SK-N-SH (cell line): ENCODE data around the gene LEPROT. TPM values are rescaled to one million over a fixed set of nuclear protein-coding genes. Genes with fewer than 3 reads are reported as not detected.

Experiments
- CTCF ChIA-PET: fragments of 300-600, 350-600 bp; formaldehyde crosslinking; extraction: SDS; loops from one replicate; lab custom pipeline; 2021; lab: Yijun Ruan, JAX
- POLR2A ChIA-PET: fragments of 350-600 bp; sonication (Branson Sonifier 250); formaldehyde crosslinking; extraction: SDS; loops from one replicate; lab custom pipeline; 2020; ENCODE audit warnings: antibody characterized with exemption, inconsistent platforms; lab: Yijun Ruan, JAX
- DNase-seq: peaks from one replicate; pipeline ENCODE4 v3.0.0; 2012
- H2AFZ ChIP-seq: fragments of 200-600 bp; sonication (generic); 2 replicates; pipeline ENCODE4 v1.8.1; 2016; ENCODE audit warnings: antibody characterized with exemption, mild to moderate bottlenecking, low read depth
- H3F3A ChIP-seq: fragments of 200-600 bp; sonication (generic); replicated peaks from 2 replicates; pipeline ENCODE3; 2016; ENCODE audit warnings: antibody characterized with exemption, mild to moderate bottlenecking; ENCODE audit not compliant: insufficient read depth
- H3K27ac ChIP-seq, 2 experiments: fragments of 200-500 bp in 1 of 2; fragments of 200-600 bp in 1 of 2; sonication (Bioruptor generic) in 1 of 2; sonication (generic), shearing (Covaris generic) in 1 of 2; 2 replicates each; pipeline versions ENCODE4 v1.5.1 to v1.6.1; 2014 to 2016; ENCODE audit warnings: low read depth in 2 of 2, inconsistent platforms in 1 of 2, low read length in 1 of 2, mild to moderate bottlenecking in 1 of 2, mixed read lengths in 1 of 2
- H3K27me3 ChIP-seq: fragments of 200-600 bp; sonication (generic), shearing (Covaris generic); 2 replicates; pipeline ENCODE4 v1.6.1; 2016; ENCODE audit warnings: mixed run types; ENCODE audit not compliant: insufficient read depth
- H3K36me3 ChIP-seq, 2 experiments: fragments of 200-500 bp in 1 of 2; fragments of 200-600 bp in 1 of 2; sonication (Bioruptor generic) in 1 of 2; sonication (generic) in 1 of 2; replicated peaks in 1 of 2; 2 replicates each; pipeline versions ENCODE3 to v1.5.1; 2014 to 2016; ENCODE audit warnings: low read length in 1 of 2, mild to moderate bottlenecking in 1 of 2; ENCODE audit not compliant: insufficient read depth in 2 of 2, control insufficient read depth in 1 of 2
- H3K4me1 ChIP-seq, 2 experiments: fragments of 200-500 bp in 1 of 2; fragments of 200-600 bp in 1 of 2; sonication (Bioruptor generic) in 1 of 2; sonication (generic), shearing (Covaris generic) in 1 of 2; 2 replicates each; pipeline versions ENCODE4 v1.5.1 to v1.6.1; 2014 to 2016; ENCODE audit warnings: low read depth in 1 of 2, low read length in 1 of 2, mixed run types in 1 of 2; ENCODE audit not compliant: insufficient read depth in 2 of 2, control insufficient read depth in 1 of 2
- H3K4me2 ChIP-seq: fragments of 200-600 bp; sonication (generic), shearing (Covaris generic); 2 replicates; pipeline ENCODE4 v1.6.1; 2017; ENCODE audit warnings: mixed run types
- H3K4me3 ChIP-seq, 2 experiments: fragments of 200-500 bp in 1 of 2; fragments of 200-600 bp in 1 of 2; sonication (Bioruptor generic) in 1 of 2; sonication (generic), shearing (Covaris generic) in 1 of 2; 2 replicates each; pipeline versions ENCODE4 v1.5.1 to v1.8.1; 2014 to 2016; ENCODE audit warnings: low read depth in 2 of 2, inconsistent platforms in 1 of 2, low read length in 1 of 2, mild to moderate bottlenecking in 1 of 2, mixed read lengths in 1 of 2, moderate library complexity in 1 of 2
- H3K79me2 ChIP-seq: fragments of 200-600 bp; sonication (generic); 2 replicates; pipeline ENCODE4 v1.8.1; 2017; ENCODE audit warnings: mild to moderate bottlenecking; ENCODE audit not compliant: insufficient read depth
- H3K9ac ChIP-seq: fragments of 200-600 bp; sonication (generic); 2 replicates; pipeline ENCODE4 v1.6.1; 2017; ENCODE audit warnings: mixed run types
- H3K9me2 ChIP-seq: fragments of 200-600 bp; sonication (generic); 2 replicates; pipeline ENCODE4 v1.6.1; 2017; ENCODE audit warnings: mixed run types
- H3K9me3 ChIP-seq: fragments of 200-600 bp; sonication (generic); 2 replicates; pipeline ENCODE4 v1.6.1; 2017; ENCODE audit warnings: mixed run types, mild to moderate bottlenecking, moderate library complexity
- H4K20me1 ChIP-seq: fragments of 200-600 bp; sonication (generic); 2 replicates; pipeline ENCODE4 v1.6.1; 2017; ENCODE audit warnings: mild to moderate bottlenecking, mixed run types; ENCODE audit not compliant: insufficient read depth
- CHD2 ChIP-seq: fragments of 150-350 bp; IDR thresholded peaks from 2 replicates; pipeline ENCODE4 v1.6.1; 2018; ENCODE audit warnings: low read length; ENCODE audit not compliant: partially characterized antibody
- ELF1 ChIP-seq: IDR thresholded peaks from 2 replicates; pipeline ENCODE4 v1.4.0; 2012
- FOXM1 ChIP-seq: IDR thresholded peaks from 2 replicates; pipeline ENCODE4 v1.4.0; 2012; ENCODE audit warnings: low read depth, mild to moderate bottlenecking
- JUND ChIP-seq: IDR thresholded peaks from 2 replicates; pipeline ENCODE4 v1.4.0; 2012
- MEF2A ChIP-seq: IDR thresholded peaks from 2 replicates; pipeline ENCODE4 v1.4.0; 2012; ENCODE audit warnings: low read depth, borderline replicate concordance
- MXI1 ChIP-seq: IDR thresholded peaks from 2 replicates; pipeline ENCODE4 v1.6.1; 2012; ENCODE audit warnings: mild to moderate bottlenecking, low read depth, low read length, improper control_type of control experiment
- NRF1 ChIP-seq: IDR thresholded peaks from 2 replicates; pipeline ENCODE4 v1.6.1; 2012; ENCODE audit warnings: low read depth, mild to moderate bottlenecking, low read length
- POLR2AphosphoS5 ChIP-seq: IDR thresholded peaks from 2 replicates; pipeline ENCODE4 v1.6.1; 2012; ENCODE audit warnings: low read depth, low read length
- RFX5 ChIP-seq: IDR thresholded peaks from 2 replicates; pipeline ENCODE4 v1.6.1; 2012; ENCODE audit warnings: mild to moderate bottlenecking, improper control_type of control experiment, low read length
- SIN3A ChIP-seq: IDR thresholded peaks from 2 replicates; pipeline ENCODE4 v1.6.1; 2012; ENCODE audit warnings: low read depth, mild to moderate bottlenecking, low read length, moderate library complexity, borderline replicate concordance
- SMC3 ChIP-seq: IDR thresholded peaks from 2 replicates; pipeline ENCODE4 v1.6.1; 2012; ENCODE audit warnings: low read depth, low read length, improper control_type of control experiment
- TAF1 ChIP-seq: IDR thresholded peaks from 2 replicates; pipeline ENCODE4 v1.6.1; 2012; ENCODE audit warnings: low read depth, mild to moderate bottlenecking, low read length, moderate library complexity, borderline replicate concordance
- TCF12 ChIP-seq: IDR thresholded peaks from 2 replicates; pipeline ENCODE4 v1.4.0; 2012
- TEAD4 ChIP-seq: IDR thresholded peaks from 2 replicates; pipeline ENCODE4 v1.4.0; 2012; ENCODE audit warnings: mild to moderate bottlenecking, borderline replicate concordance; ENCODE audit not compliant: insufficient read depth
- WGBS: methylation state at CpG from one replicate; pipeline ENCODE4 v1.1.6; 2017; ENCODE audit warnings: low lambda C conversion rate; 5-methylcytosine and 5-hydroxymethylcytosine counted together
- polyA plus RNA-seq, 3 experiments: library from polyadenylated mRNA; depleted of rRNA; stranded (reverse); fragments of >200 nt; gene quantifications; 2 replicates each; pipeline ENCODE4 v1.2.3, GENCODE V29; 2012
- TF ChIP-seq, protein P1 (sequence below): fragments of 150-350 bp; IDR thresholded peaks from 2 replicates; pipeline ENCODE4 v1.6.1; 2016; ENCODE audit warnings: mild to moderate bottlenecking, low read depth, low read length
- TF ChIP-seq, protein P2 (sequence below): fragments of 200-600 bp; sonication (generic); IDR thresholded peaks from 2 replicates; pipeline ENCODE4 v1.6.1; 2017; ENCODE audit warnings: antibody characterized with exemption, mild to moderate bottlenecking, moderate library complexity
- TF ChIP-seq, protein P3 (sequence below): IDR thresholded peaks from 2 replicates; pipeline ENCODE4 v1.4.0; 2012; ENCODE audit warnings: low read depth
- TF ChIP-seq, protein P4 (sequence below): IDR thresholded peaks from 2 replicates; pipeline ENCODE4 v1.4.0; 2012; ENCODE audit warnings: low read depth, borderline replicate concordance

Gene LEPROT
- polyA plus RNA-seq, 1 of the 3 experiments (the other 2 are of a cell fraction), result 38.9 TPM

DNA sequence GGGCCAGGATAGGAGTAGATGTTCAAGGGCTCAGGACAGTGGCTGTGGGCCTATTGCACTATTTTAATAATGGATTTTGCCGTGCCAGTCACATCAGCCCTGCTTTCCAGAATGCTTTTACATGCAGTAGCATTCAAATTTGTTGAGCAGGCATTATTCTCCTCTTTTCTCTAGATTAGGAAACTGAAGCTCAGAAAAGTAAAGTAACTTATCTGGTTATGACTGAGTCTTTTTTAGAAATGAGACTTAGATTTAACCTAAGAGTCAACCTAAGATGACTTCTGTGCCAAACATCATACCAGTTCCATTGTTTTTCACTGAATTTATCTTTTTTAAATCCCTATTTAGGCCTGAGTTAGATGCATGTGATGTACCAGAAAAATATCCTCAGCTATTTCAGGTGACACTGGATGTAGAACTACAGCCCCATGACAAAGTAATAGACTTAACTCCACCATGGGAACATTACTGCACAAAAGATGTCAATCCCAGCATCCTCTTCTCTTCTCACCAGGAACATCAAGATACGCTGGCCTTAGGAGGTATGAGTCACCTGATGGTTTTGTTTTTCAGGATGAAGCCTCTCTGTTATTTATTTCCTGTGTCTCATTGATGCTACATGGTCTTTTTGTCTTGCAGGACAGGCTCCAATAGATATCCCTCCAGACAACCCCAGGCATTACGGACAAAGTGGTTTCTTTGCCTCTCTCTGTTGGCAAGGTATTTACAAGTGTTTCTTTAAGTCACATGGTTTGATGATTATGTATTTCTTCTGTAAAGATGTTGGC, 31.4 kb upstream of the LEPROT start:
- Histone ChIP-seq H4K20me1 (no peaks in the 10 kb centered on the region), H3K27me3 (no peaks in the 10 kb centered on the region), H3K27ac (no peak overlapping the region), H3K4me1 (no peaks in the 10 kb centered on the region; a peak in 1 of 4 replicates), H3K9ac (no peak overlapping the region), H2AFZ (no peak overlapping the region), H3K4me3 (no peak overlapping the region), H3K36me3 (peaks cover 0 to 18% of the 10 kb centered on the region in 2 experiments), H3K9me2 (no peaks in the 10 kb centered on the region; the same call in 1 of the 2 replicates), H3K4me2 (no peak overlapping the region), H3F3A (no peaks in the 10 kb centered on the region), H3K9me3 (no peaks in the 10 kb centered on the region), H3K79me2 (no peaks in the 10 kb centered on the region)
- CTCF ChIA-PET, result interaction anchor here (1.8 kb wide), 1 partner anchor 298 kb away, joined by 4 read pairs; no protein-coding TSS in a partner anchor
- POLR2A ChIA-PET, result no interaction called here
- no peak for DNase-seq
- no peak for TF ChIP-seq SMC3
- TF ChIP-seq ELF1, result no peak
- no peak for TF ChIP-seq MEF2A
- no peak for TF ChIP-seq CHD2
- TF ChIP-seq, protein P1, sequence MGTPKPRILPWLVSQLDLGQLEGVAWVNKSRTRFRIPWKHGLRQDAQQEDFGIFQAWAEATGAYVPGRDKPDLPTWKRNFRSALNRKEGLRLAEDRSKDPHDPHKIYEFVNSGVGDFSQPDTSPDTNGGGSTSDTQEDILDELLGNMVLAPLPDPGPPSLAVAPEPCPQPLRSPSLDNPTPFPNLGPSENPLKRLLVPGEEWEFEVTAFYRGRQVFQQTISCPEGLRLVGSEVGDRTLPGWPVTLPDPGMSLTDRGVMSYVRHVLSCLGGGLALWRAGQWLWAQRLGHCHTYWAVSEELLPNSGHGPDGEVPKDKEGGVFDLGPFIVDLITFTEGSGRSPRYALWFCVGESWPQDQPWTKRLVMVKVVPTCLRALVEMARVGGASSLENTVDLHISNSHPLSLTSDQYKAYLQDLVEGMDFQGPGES, result no peak
- no peak for TF ChIP-seq FOXM1
- TF ChIP-seq TCF12, result no peak
- no peak for TF ChIP-seq RFX5
- TF ChIP-seq, protein P2, sequence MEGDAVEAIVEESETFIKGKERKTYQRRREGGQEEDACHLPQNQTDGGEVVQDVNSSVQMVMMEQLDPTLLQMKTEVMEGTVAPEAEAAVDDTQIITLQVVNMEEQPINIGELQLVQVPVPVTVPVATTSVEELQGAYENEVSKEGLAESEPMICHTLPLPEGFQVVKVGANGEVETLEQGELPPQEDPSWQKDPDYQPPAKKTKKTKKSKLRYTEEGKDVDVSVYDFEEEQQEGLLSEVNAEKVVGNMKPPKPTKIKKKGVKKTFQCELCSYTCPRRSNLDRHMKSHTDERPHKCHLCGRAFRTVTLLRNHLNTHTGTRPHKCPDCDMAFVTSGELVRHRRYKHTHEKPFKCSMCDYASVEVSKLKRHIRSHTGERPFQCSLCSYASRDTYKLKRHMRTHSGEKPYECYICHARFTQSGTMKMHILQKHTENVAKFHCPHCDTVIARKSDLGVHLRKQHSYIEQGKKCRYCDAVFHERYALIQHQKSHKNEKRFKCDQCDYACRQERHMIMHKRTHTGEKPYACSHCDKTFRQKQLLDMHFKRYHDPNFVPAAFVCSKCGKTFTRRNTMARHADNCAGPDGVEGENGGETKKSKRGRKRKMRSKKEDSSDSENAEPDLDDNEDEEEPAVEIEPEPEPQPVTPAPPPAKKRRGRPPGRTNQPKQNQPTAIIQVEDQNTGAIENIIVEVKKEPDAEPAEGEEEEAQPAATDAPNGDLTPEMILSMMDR, result no peak
- no peak for TF ChIP-seq POLR2AphosphoS5
- no peak for TF ChIP-seq MXI1
- no peak for TF ChIP-seq TEAD4
- 77% methylated on average over 3 of the region's 3 CpGs for WGBS

DNA sequence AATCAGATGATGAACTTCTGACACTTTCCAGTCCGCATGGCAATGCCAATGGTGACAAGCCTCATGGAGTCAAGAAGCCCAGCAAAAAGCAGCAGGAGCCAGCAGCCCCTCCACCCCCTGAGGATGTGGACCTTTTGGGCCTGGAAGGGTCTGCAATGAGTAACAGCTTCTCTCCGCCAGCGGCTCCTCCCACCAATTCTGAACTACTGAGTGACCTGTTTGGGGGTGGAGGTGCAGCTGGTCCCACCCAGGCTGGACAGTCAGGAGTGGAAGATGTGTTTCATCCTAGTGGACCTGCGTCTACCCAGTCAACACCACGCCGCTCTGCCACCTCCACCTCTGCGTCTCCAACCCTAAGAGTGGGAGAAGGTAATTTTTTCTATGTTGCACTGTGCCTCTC, 28.0 kb upstream of the LEPROT start:
- WGBS, result 97% methylated on average over 6 of the region's 7 CpGs

More for the DNA sequence above, 28.0 kb upstream of the LEPROT start:
- Histone ChIP-seq H3K36me3 (peaks cover 0 to 26% of the 10 kb centered on the region in 2 experiments), H3F3A (no peaks in the 10 kb centered on the region), H3K79me2 (no peaks in the 10 kb centered on the region), H3K9ac (no peak overlapping the region), H4K20me1 (no peaks in the 10 kb centered on the region), H3K4me2 (no peak overlapping the region), H3K4me1 (no peaks in the 10 kb centered on the region), H3K9me3 (no peaks in the 10 kb centered on the region), H3K27me3 (no peaks in the 10 kb centered on the region), H3K27ac (no peak overlapping the region), H3K9me2 (no peaks in the 10 kb centered on the region), H2AFZ (no peak overlapping the region), H3K4me3 (no peak overlapping the region)
- no peak for DNase-seq
- no peak for TF ChIP-seq SIN3A
- TF ChIP-seq TCF12, result no peak
- TF ChIP-seq CHD2, result no peak
- no peak for TF ChIP-seq NRF1
- TF ChIP-seq JUND, result no peak
- no peak for TF ChIP-seq MXI1
- TF ChIP-seq ELF1, result no peak
- TF ChIP-seq, protein P3, sequence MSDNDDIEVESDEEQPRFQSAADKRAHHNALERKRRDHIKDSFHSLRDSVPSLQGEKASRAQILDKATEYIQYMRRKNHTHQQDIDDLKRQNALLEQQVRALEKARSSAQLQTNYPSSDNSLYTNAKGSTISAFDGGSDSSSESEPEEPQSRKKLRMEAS, result no peak
- TF ChIP-seq, protein P4, sequence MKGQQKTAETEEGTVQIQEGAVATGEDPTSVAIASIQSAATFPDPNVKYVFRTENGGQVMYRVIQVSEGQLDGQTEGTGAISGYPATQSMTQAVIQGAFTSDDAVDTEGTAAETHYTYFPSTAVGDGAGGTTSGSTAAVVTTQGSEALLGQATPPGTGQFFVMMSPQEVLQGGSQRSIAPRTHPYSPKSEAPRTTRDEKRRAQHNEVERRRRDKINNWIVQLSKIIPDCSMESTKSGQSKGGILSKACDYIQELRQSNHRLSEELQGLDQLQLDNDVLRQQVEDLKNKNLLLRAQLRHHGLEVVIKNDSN, result no peak
- TF ChIP-seq, protein P2, result no peak
- TF ChIP-seq TAF1, result no peak
- CTCF ChIA-PET, result interaction anchor here (1.3 kb wide), 1 partner anchor 295 kb away, joined by 4 read pairs; no protein-coding TSS in a partner anchor
- POLR2A ChIA-PET, result no interaction called here
